Measurements from ENCODE around the gene DDX3X. TPM values are rescaled to one million over a fixed set of nuclear protein-coding genes. Genes with fewer than 3 reads are reported as not detected.

The DDX3X gene
- total and polyA plus RNA-seq, 2 of the 13 experiments (the other 11 are each of a cell fraction or from before 2014, with no cell fraction given): 53.5 to 239 TPM

DNA sequence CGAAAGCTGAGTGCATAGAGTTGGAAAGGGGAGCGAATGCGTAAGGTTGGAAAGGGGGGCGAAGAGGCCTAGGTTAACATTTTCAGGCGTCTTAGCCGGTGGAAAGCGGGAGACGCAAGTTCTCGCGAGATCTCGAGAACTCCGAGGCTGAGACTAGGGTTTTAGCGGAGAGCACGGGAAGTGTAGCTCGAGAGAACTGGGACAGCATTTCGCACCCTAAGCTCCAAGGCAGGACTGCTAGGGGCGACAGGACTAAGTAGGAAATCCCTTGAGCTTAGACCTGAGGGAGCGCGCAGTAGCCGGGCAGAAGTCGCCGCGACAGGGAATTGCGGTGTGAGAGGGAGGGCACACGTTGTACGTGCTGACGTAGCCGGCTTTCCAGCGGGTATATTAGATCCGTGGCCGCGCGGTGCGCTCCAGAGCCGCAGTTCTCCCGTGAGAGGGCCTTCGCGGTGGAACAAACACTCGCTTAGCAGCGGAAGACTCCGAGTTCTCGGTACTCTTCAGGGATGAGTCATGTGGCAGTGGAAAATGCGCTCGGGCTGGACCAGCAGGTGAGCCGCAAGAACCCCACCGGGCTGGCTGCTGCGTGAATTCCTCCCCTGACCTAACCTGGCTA lies at the start of gene DDX3X (continued):
- TF ChIP-seq ZNF574 (CRISPR knock-in tag; IDR thresholded peaks at IDR 0.05) (no peak), POLR2AphosphoS2 (IDR thresholded peaks at IDR 0.05; ENCODE audit: low read depth, low read length) (peak; percentile 84; the same call in 1 of the 2 replicates), ZBTB46 (CRISPR knock-in tag; IDR thresholded peaks at IDR 0.05; ENCODE audit: borderline replicate concordance) (no peak), UBTF (CRISPR knock-in tag; IDR thresholded peaks at IDR 0.05) (no peak; the same call in 1 of the 2 replicates), ZNF580 (CRISPR knock-in tag; IDR thresholded peaks at IDR 0.05; ENCODE audit: borderline replicate concordance, low read depth) (no peak), MAX (IDR thresholded peaks at IDR 0.05) (peak; percentile 14; the same call in 1 of the 2 replicates), PHF21A (CRISPR knock-in tag; IDR thresholded peaks at IDR 0.05) (no peak), ZNF138 (CRISPR knock-in tag; IDR thresholded peaks at IDR 0.05; ENCODE audit: low read depth) (0 out of 2 replicates have a peak, but pooled peaks have one; percentile 38), POLR2G (IDR thresholded peaks at IDR 0.05; ENCODE audit: low read depth, low read length) (peak; percentile 99), ZFY (CRISPR knock-in tag; IDR thresholded peaks at IDR 0.05) (peak; percentile 59; the same call in 1 of the 2 replicates), MED1 (CRISPR knock-in tag; IDR thresholded peaks at IDR 0.05) (0 out of 2 replicates have a peak, but pooled peaks have one; percentile 27), CREM (IDR thresholded peaks at IDR 0.05) (peak; percentile 57; the same call in 1 of the 2 replicates), CREM (CRISPR knock-in tag; IDR thresholded peaks at IDR 0.05) (no peak), ATF7-NPFF (CRISPR knock-in tag; IDR thresholded peaks at IDR 0.05; ENCODE audit: low read depth) (0 out of 2 replicates have a peak, but pooled peaks have one; percentile 13), ZNF772 (CRISPR knock-in tag; IDR thresholded peaks at IDR 0.05) (no peak; the same call in 1 of the 2 replicates), POLR2AphosphoS5 (IDR thresholded peaks at IDR 0.05; ENCODE audit: low read depth, low read length) (peak; percentile 98), ZNF567 (CRISPR knock-in tag; IDR thresholded peaks at IDR 0.05; ENCODE audit: borderline replicate concordance) (no peak), ZNF709 (CRISPR knock-in tag; IDR thresholded peaks at IDR 0.05) (peak; percentile 17; the same call in 1 of the 2 replicates), RAD51 (IDR thresholded peaks at IDR 0.05; ENCODE audit: borderline replicate concordance) (0 out of 2 replicates have a peak, but pooled peaks have one; percentile 1), ZNF451 (CRISPR knock-in tag; IDR thresholded peaks at IDR 0.05) (no peak)
- TF ChIP-seq, protein P1, sequence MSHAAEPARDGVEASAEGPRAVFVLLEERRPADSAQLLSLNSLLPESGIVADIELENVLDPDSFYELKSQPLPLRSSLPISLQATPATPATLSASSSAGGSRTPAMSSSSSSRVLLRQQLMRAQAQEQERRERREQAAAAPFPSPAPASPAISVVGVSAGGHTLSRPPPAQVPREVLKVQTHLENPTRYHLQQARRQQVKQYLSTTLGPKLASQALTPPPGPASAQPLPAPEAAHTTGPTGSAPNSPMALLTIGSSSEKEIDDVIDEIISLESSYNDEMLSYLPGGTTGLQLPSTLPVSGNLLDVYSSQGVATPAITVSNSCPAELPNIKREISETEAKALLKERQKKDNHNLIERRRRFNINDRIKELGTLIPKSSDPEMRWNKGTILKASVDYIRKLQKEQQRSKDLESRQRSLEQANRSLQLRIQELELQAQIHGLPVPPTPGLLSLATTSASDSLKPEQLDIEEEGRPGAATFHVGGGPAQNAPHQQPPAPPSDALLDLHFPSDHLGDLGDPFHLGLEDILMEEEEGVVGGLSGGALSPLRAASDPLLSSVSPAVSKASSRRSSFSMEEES (CRISPR knock-in tag; IDR thresholded peaks at IDR 0.05): peak; percentile 55; the same call in 1 of the 2 replicates

Measured in HepG2 (cell line).